ENCODE data around the gene SLC30A2.

Gene SLC30A2

GRCh38 chr1:26020941-26021646 lies 24.8 kb downstream of the SLC30A2 start:
- no peak for DNase-seq

- DNase-seq, result no peak
These were observed 25.6 kb downstream of the SLC30A2 start for GRCh38 chr1:26020330-26020768.

DNA sequence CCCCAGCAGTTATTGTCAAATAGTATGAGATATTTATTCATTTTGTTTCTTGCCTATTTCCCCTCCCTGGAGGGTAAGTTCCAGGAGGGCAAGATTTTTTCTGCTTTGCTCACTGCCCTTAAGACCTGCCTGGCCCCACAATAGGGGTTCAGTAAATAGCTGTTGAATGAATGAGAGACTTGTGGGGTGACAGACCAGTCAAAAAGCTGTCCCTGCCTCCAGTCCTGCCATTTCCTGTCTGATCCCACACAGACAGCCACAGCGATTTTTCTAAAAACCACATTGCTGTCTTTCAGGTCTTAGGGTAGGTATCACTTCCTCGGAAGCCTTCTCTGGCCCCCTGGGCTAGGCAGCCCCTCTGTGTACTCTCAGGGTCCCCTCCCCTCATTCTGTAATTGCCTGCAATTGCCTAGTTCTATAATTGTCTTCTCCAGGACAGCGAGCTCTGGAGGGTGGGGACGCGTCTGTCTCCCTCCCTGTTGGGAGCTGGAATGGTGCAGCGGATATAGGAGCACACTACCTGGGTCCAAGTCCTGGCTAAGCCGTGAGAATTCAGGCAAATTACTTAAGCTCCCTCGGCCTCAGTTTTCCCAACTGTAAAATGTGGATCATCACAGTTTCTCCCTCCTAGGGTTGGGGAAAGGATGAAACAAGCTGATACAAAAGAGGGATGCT lies 26.1 kb downstream of the SLC30A2 start:
- DNase-seq, result no peak

GRCh38 chr1:26017606-26018005 lies 28.3 kb downstream of the SLC30A2 start:
- DNase-seq, result no peak

- DNase-seq, result no peak
These were observed 28.9 kb downstream of the SLC30A2 start for GRCh38 chr1:26016953-26017545.

GRCh38 chr1:26016258-26016952 lies 29.5 kb downstream of the SLC30A2 start:
- DNase-seq, result no peak

DNA sequence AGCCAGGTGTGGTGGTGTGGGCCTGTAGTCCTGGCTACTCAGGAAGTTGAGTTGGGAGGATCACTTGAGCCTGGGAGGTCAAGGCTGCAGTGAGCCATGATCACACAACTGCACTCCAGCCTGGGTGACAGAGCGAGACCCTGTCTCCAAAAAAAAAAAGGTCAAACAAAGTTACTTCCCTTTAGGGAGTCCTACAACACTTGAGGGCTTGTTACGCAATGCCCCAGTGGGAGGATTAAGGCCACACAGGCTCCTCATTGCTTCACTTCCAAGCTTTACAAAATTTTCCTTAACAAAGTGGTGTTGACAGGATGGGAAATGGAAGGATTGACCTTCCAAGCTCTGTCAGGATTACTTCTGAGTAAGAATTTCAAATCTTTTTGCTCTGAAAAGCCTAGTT lies 30.6 kb downstream of the SLC30A2 start:
- no peak for DNase-seq

DNA sequence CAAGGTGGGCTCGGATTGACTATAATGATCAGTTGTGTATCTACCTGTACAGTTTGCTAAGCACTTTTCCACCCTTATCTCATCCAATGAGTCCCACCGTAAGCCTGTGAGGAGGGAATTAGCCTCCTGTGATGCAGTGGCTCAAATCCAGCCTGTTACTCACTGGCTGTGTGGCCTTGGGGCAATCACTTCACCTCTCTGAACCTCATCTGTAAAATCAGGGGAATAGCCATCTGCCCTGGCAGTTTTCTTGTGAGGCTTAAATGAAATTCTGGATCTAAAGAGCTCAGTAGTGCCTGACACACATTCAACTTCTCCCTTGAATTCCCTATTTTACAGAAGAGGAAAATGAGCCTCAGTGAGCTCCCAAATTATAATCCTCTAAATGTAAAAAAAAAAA lies 31.7 kb downstream of the SLC30A2 start:
- DNase-seq, result no peak

DNA sequence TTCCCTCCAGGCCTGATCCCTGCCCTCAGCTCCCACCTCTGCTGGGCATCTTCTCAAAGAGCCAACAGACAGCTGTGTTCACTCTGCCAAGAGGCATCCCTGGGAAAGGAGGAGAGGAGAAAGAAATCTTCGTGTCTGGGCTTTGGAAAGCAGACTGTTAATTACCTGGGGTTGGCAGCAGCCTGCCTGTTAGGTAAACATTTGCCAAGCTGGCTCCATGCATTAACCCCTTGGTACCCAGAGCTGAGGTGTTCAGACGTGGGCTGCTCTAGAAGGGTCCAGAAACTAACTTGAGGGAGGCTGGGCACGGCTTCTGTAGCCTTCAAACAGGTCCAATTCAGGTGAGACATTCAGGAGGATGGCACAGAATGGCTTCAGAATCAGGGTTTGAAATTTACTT lies 33.1 kb downstream of the SLC30A2 start:
- DNase-seq, result no peak

DNA sequence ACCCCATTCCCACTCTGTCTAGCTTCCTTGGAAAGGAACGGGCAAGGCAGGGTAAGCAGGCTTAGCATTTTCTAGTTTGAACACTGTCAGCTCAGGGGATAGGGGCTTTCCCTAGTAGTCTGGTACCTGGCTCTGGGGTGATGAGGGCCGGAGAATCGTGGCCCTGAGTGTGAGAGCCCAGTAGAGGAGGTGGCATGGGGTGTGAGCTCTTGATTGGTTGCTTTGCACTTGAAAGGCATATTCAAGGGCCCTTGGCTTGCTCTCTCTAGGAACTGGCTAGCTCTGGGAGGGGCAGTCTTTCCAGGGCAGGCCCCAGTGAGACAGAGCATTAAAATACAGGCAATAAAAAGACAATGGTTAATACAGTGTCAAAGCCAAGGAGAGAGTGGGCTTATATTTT lies 35.1 kb downstream of the SLC30A2 start:
- no peak for DNase-seq

- DNase-seq, result no peak
These were observed 36.0 kb downstream of the SLC30A2 start for GRCh38 chr1:26009796-26010447.

- no peak for DNase-seq
These were observed 39.2 kb downstream of the SLC30A2 start for GRCh38 chr1:26006710-26007109.

- DNase-seq, result no peak
These were observed 40.3 kb downstream of the SLC30A2 start for GRCh38 chr1:26005434-26006105.

- no peak for DNase-seq
These were observed 42.2 kb downstream of the SLC30A2 start for GRCh38 chr1:26003756-26004155.

GRCh38 chr1:26003262-26003661 lies 42.7 kb downstream of the SLC30A2 start:
- no peak for DNase-seq

GRCh38 chr1:25999041-25999800 lies 46.7 kb downstream of the SLC30A2 start:
- DNase-seq, result no peak

DNA sequence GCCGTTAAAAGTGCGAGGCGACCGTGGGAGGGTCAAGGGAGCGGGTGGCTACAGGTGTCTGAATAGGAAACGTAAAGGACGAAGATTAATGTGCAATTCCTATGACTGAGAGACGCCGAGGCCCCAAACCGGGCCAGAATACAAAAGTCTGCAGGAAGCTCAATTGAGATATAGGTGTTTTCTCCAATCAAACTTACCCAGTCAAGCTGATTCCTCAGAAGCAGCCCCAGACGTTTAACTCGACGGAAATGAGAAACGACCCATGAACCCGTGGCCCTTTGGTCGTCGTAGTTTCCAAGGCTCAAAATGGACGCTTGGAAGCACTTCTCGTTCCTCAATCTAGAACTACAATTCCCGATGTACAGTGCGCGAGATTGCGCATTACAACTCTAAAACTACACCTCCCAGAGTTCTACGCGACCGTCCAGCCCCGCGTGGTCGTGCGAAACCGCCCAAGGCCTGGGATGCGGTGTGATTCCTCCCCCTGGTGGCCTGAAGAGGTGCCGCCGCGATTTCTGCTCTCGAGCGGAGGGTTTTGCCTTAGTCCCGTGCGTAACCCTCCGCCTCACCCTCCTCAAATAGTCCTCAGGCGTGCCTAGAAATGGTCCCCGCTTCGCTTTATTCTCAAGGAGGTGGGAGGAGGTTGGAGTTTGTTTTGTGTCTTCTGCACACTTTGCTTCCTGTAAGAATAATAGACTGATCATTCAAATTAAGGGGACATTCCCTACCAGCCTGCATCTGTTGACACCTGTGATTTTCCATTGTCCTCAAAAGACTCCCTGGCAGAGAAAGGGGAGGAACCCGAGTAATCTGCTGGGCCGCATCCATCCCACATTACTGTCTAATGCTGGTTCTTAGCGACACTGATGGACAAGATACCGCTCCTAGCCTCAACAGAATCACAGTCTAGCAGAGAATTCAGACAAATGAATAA lies 47.8 kb downstream of the SLC30A2 start, which contains the start of gene PAFAH2:
Gene PAFAH2 (minus strand): TSS at position 236 of the 934 bp plus-strand sequence. CDS start 7,247 bp downstream, outside the sequence.
- DNase-seq, result peak; percentile 97

DNA sequence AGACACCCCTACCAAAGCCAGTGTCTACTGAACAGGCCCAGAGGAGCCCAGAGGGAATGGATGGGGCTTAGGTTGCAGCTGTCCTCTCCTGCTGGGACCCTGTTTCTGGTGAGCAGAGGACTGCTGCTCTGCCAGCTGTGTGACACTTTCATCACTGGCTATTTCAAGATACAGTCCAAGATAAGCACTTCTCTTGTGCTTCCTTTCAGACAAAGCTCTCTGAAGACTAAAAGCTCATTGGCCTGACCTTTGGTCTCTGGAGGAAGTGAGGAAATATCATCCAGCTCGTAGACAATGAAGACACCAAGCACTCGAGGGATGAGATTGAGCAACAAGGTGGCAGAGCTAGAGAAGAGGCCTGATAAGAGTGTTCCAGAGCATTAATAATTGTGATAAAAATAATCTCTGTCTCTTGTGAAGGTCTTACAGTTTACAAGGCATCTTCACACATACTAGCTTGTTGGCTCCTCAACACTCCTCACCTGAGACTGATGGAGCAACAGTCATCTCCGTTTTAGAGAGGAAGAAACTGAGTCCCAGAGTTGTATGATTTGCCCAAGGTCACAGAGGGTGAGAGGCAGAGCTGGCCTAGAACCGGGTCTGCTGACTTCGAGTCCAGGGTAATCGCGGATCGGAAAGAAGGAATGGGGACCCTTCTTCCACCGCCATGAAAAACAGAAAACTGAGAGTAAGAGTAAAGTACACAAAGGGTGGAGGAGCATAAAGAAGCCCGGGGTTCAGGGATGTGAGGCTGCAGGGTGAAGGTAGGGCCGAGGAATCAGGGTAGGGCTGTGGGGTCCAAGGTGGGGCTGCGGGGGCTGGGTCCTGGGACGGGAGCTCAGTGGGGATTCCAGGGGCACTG lies 48.7 kb downstream of the SLC30A2 start:
- DNase-seq, result peak; percentile 51

Data from right forelimb (tissue), 1 donor.